ENCODE data around the gene ELL3. TPM values are rescaled to one million over a fixed set of nuclear protein-coding genes. Genes with fewer than 3 reads are reported as not detected.

Gene ELL3, protein sequence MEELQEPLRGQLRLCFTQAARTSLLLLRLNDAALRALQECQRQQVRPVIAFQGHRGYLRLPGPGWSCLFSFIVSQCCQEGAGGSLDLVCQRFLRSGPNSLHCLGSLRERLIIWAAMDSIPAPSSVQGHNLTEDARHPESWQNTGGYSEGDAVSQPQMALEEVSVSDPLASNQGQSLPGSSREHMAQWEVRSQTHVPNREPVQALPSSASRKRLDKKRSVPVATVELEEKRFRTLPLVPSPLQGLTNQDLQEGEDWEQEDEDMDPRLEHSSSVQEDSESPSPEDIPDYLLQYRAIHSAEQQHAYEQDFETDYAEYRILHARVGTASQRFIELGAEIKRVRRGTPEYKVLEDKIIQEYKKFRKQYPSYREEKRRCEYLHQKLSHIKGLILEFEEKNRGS
- 3.2 and 3.7 TPM in 2 replicates for total RNA-seq

DNA sequence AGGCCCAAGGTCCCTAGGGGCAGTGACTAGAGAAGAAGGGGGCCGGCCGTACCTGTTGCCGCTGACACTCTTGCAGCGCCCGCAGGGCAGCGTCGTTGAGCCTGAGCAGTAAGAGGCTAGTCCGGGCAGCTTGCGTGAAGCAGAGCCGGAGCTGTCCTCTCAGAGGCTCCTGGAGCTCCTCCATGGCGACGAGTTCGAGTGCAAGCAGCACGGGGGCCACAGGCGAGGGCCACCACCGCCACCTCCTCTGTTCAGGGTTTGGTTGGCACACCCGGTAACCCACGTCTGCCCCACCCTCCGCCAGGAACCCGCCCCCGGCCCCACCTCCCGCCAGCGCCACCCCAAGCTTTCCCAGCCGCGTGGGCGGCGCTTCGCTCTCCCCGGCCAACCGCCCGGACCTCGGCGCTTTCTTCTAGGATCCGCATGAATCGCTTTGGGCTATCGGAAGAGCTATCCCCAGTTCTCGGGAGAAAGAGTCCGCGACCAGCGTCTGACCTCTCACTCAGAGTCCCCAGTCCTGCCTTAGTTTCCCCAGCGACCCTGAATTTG is at the start of gene ELL3:
ELL3 (minus strand) TSS at position 249 of the 549 bp plus-strand sequence; CDS start at position 184, 65 bp downstream.

DNA sequence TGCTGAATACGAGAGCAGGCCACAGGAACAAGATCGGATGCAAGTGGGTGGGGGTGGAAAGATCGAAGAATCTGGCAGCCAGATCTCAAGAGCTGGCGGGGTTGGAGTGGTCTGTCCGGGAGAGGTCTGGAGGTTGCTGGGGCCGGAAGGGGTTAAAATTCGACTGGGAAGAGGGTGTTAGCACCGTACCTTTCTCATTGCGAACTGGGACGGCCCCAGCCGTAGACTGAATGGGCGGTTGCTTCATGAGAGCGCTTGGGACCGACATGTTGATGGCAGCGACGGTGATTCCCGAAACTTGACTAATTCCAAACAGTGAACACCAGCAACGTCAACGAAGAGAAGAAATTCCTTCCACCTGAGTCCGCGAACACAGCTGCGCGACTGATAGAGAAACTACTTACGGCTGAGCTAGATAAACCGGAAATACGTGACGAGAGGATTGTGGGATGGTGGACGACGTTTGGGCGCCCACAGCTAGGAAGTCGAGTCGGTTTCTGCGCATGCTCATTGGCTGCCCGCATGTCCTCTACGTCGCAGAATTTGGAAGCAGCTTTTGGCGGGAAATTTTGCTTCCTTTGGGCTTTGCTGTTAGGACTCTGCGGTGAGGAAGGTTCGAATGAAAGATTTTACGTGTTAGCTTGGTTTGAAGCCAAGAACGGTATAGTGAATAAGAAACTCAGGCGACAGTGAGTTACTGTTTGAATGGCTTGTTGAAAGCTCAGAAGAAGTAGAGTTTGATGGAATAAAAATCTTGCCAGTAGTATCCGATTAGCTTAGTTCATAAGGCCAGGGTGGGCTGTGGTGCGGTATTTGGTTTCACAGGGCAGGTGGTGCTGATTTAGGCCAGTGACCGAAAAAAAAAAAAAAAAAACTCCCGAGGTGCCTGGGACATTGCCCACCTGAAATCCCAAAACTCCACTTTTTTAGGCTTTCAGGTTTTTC is 47.8 kb upstream of the ELL3 start, which contains the start of gene MFAP1:
MFAP1 (minus strand) TSS at position 389 of the 945 bp plus-strand sequence; CDS start at position 268, 121 bp downstream.

GRCh38 chr15:43800286-43801141 is 23.7 kb upstream of the ELL3 start, which contains the start of gene HYPK:
HYPK (plus strand) TSS chr15:43800599; CDS start chr15:43800623, 24 bp downstream.

GRCh38 chr15:43799945-43800285 is 23.1 kb upstream of the ELL3 start, which contains the start of gene SERINC4:
SERINC4 (minus strand) TSS chr15:43800220; CDS start chr15:43799986, 234 bp downstream.

DNA sequence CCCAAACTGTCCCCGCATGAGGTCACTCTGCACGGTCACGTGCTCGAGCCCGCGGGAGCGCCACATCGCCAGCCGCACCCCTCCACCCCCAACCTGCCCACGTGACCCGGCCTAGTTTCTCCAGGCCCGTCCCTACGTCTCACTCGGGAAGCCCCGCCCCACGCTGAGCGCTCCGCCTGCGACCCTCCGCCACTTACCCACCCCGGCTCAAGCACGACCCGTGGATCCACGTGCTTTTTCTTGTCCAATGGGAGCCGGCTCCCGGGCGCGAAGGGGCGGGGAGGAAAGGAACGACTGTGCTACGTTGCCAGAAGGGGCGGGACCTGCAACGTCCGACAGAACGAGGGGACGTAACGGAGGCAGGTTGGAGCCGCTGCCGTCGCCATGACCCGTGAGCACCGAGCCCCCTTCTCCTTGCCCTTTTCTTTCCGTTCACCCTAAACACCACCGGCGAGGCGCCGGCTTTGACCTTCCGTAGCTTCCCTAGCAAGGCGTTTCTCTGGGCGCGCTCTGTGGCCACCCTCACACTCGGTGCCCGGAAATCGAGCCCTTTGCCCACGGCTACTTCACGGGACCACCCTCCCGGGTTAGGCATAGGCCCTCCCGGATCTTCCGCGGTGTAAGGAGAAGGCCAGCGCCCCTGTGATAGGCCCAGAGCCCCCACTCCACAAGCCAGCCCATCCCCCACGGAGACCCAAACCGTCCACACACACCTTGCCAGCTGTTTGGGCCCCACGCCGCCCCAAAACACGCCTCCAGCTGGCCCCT is 15.4 kb upstream of the ELL3 start, which contains the start of gene SERF2:
SERF2 (plus strand) TSS at position 328 of the 768 bp plus-strand sequence; CDS start at position 385, 57 bp downstream.

GRCh38 chr15:43746245-43746902 is 30.4 kb downstream of the ELL3 start, which contains the start of gene PDIA3:
PDIA3 (plus strand) TSS chr15:43746438; CDS start chr15:43746540, 102 bp downstream.

Other genes starting within 250 kb of the ELL3 start
- 4.5 and 6.9 TPM in 2 replicates for gene PPIP5K1, start 186.8 kb downstream of the ELL3 start, total RNA-seq
- 1.0 TPM in 1 of 2 replicates, not detected in the other for gene CKMT1B, start 182.9 kb downstream of the ELL3 start, total RNA-seq
- gene STRC, start 158.2 kb downstream of the ELL3 start, total RNA-seq = not detected in 2 replicates
- 0.65 TPM in 1 of 2 replicates, not detected in the other for gene CATSPER2, start 128.1 kb downstream of the ELL3 start, total RNA-seq
- gene CKMT1A, start 83.1 kb downstream of the ELL3 start, total RNA-seq = not detected in 2 replicates
- 295 and 351 TPM in 2 replicates for gene PDIA3, start 30.5 kb downstream of the ELL3 start, total RNA-seq
- 1,226 and 1,940 TPM in 2 replicates for gene SERF2, start 15.4 kb upstream of the ELL3 start, total RNA-seq
- gene SERINC4, start 23.3 kb upstream of the ELL3 start, total RNA-seq = not detected in 2 replicates
- gene HYPK, start 23.6 kb upstream of the ELL3 start, total RNA-seq = 8.0 and 20.6 TPM in 2 replicates
- 21.1 and 27.1 TPM in 2 replicates for gene MFAP1, start 47.7 kb upstream of the ELL3 start, total RNA-seq
- gene WDR76, start 50.0 kb upstream of the ELL3 start, total RNA-seq = 5.6 and 15.8 TPM in 2 replicates